HEK293 (cell line): ENCODE measurements around the gene ERBB2.

Source experiments
- CTCF ChIA-PET: fragments of 350-600 bp; formaldehyde crosslinking; extraction: SDS; loops from one replicate; lab custom pipeline; 2021; ENCODE audit warnings: antibody characterized with exemption; lab: Yijun Ruan, JAX
- POLR2A ChIA-PET: fragments of 300-600 bp; formaldehyde crosslinking; extraction: SDS; loops from one replicate; lab custom pipeline; 2020; ENCODE audit warnings: antibody characterized with exemption, inconsistent platforms; lab: Yijun Ruan, JAX
- H3K27ac ChIP-seq: fragments of 200-500 bp; sonication (Bioruptor generic); 2 replicates; pipeline ENCODE4 v1.5.1; 2014; ENCODE audit warnings: low read depth, low read length, control low read depth, inconsistent platforms; ENCODE audit errors: extremely low read depth
- H3K36me3 ChIP-seq, 2 experiments: fragments of 200-500 bp in 1 of 2; sonication (Bioruptor generic) in 1 of 2; 1 replicate in 1 of 2; 2 replicates in 1 of 2; pipeline ENCODE4 v1.5.1; 2014 to 2017; ENCODE audit warnings: inconsistent platforms in 2 of 2, low read length in 2 of 2; ENCODE audit not compliant: control insufficient read depth in 2 of 2, insufficient read depth in 1 of 2
- H3K4me1 ChIP-seq: fragments of 200-500 bp; sonication (Bioruptor generic); 2 replicates; pipeline ENCODE4 v1.5.1; 2014; ENCODE audit warnings: mild to moderate bottlenecking, low read length, inconsistent platforms; ENCODE audit not compliant: control insufficient read depth, insufficient read depth
- H3K4me3 ChIP-seq: 2 replicates; pipeline ENCODE4 v1.5.1; 2011; ENCODE audit warnings: low read depth, mild to moderate bottlenecking, control low read depth, low read length, moderate library complexity
- H3K9me3 ChIP-seq: fragments of 200-500 bp; sonication (Bioruptor generic); 2 replicates; pipeline ENCODE4 v1.5.1; 2014; ENCODE audit warnings: low read depth, low read length, inconsistent platforms; ENCODE audit not compliant: control insufficient read depth, insufficient read depth
- BCL11A ChIP-seq: fragments of 450-650 bp; formaldehyde crosslinking; IDR thresholded peaks from 2 replicates; pipeline ENCODE4 v1.5.1; 2016; ENCODE audit warnings: low read depth, missing biosample characterization, missing genetic modification characterization
- BCL11B ChIP-seq: fragments of 450-650 bp; formaldehyde crosslinking; IDR thresholded peaks from 2 replicates; pipeline ENCODE4 v1.5.1; 2016; ENCODE audit warnings: low read depth, missing biosample characterization, missing genetic modification characterization
- GLI4 ChIP-seq: fragments of 450-650 bp; formaldehyde crosslinking; IDR thresholded peaks from 2 replicates; pipeline ENCODE4 v1.5.1; 2016; ENCODE audit warnings: missing biosample characterization, missing genetic modification characterization
- GLIS1 ChIP-seq: fragments of 450-650 bp; formaldehyde crosslinking; IDR thresholded peaks from 2 replicates; pipeline ENCODE4 v1.5.1; 2016; ENCODE audit warnings: missing biosample characterization, missing genetic modification characterization
- GLIS2 ChIP-seq: fragments of 450-650 bp; formaldehyde crosslinking; IDR thresholded peaks from 2 replicates; pipeline ENCODE4 v1.5.1; 2016; ENCODE audit warnings: missing biosample characterization, missing genetic modification characterization
- HIC1 ChIP-seq: fragments of 450-650 bp; formaldehyde crosslinking; IDR thresholded peaks from 2 replicates; pipeline ENCODE4 v1.5.1; 2016; ENCODE audit warnings: missing biosample characterization, missing genetic modification characterization
- HOXA7 ChIP-seq: sonication (generic); formaldehyde crosslinking; IDR thresholded peaks from 2 replicates; pipeline ENCODE4 v1.8.1; 2022; ENCODE audit warnings: missing genetic modification reagents, borderline replicate concordance
- IKZF3 ChIP-seq: fragments of 450-650 bp; IDR thresholded peaks from 2 replicates; pipeline ENCODE4 v1.5.0; 2018; ENCODE audit warnings: missing biosample characterization, mild to moderate bottlenecking, missing genetic modification characterization, moderate library complexity
- OVOL3 ChIP-seq: fragments of 450-650 bp; formaldehyde crosslinking; IDR thresholded peaks from 2 replicates; pipeline ENCODE4 v1.5.1; 2016; ENCODE audit warnings: missing biosample characterization, missing genetic modification characterization
- SP7 ChIP-seq: fragments of 450-650 bp; formaldehyde crosslinking; IDR thresholded peaks from 2 replicates; pipeline ENCODE4 v1.5.1; 2016; ENCODE audit warnings: missing biosample characterization, missing genetic modification characterization
- TCF7L2 ChIP-seq: IDR thresholded peaks from 2 replicates; pipeline ENCODE4 v1.6.1; 2011; ENCODE audit warnings: low read depth, mild to moderate bottlenecking, inconsistent platforms, low read length, moderate library complexity, borderline replicate concordance
- ZBTB44 ChIP-seq: fragments of 450-650 bp; IDR thresholded peaks from 2 replicates; pipeline ENCODE4 v1.5.1; 2018; ENCODE audit warnings: missing biosample characterization, mild to moderate bottlenecking, missing genetic modification characterization
- ZBTB8A ChIP-seq: fragments of 450-650 bp; formaldehyde crosslinking; IDR thresholded peaks from 2 replicates; pipeline ENCODE4 v1.5.1; 2016; ENCODE audit warnings: missing biosample characterization, missing genetic modification characterization
- ZFP69B ChIP-seq: fragments of 450-650 bp; formaldehyde crosslinking; IDR thresholded peaks from 2 replicates; pipeline ENCODE4 v1.5.1; 2016; ENCODE audit warnings: missing biosample characterization, missing genetic modification characterization
- ZIC2 ChIP-seq: fragments of 450-650 bp; formaldehyde crosslinking; IDR thresholded peaks from 2 replicates; pipeline ENCODE4 v1.5.1; 2016; ENCODE audit warnings: missing biosample characterization, missing genetic modification characterization
- ZNF335 ChIP-seq: fragments of 450-650 bp; formaldehyde crosslinking; conservative IDR thresholded peaks from 2 replicates; pipeline ENCODE4 v1.5.1; 2016; ENCODE audit warnings: missing biosample characterization, missing genetic modification characterization
- ZNF391 ChIP-seq: fragments of 450-650 bp; formaldehyde crosslinking; IDR thresholded peaks from 2 replicates; pipeline ENCODE4 v1.5.1; 2016; ENCODE audit warnings: low read depth, missing biosample characterization, missing genetic modification characterization, borderline replicate concordance
- ZNF423 ChIP-seq: fragments of 450-650 bp; formaldehyde crosslinking; IDR thresholded peaks from 2 replicates; pipeline ENCODE4 v1.5.1; 2016; ENCODE audit warnings: missing biosample characterization, missing genetic modification characterization
- ZNF514 ChIP-seq: fragments of 450-650 bp; formaldehyde crosslinking; IDR thresholded peaks from 2 replicates; pipeline ENCODE4 v1.5.1; 2016; ENCODE audit warnings: missing biosample characterization, missing genetic modification characterization
- ZNF792 ChIP-seq: fragments of 450-650 bp; formaldehyde crosslinking; IDR thresholded peaks from 2 replicates; pipeline ENCODE4 v1.5.1; 2016; ENCODE audit warnings: missing biosample characterization, missing genetic modification characterization
- ZNF837 ChIP-seq: fragments of 450-650 bp; formaldehyde crosslinking; IDR thresholded peaks from 2 replicates; pipeline ENCODE4 v1.5.1; 2016; ENCODE audit warnings: missing biosample characterization, missing genetic modification characterization
- TF ChIP-seq, protein P1 (sequence below): fragments of 450-650 bp; formaldehyde crosslinking; IDR thresholded peaks from 2 replicates; pipeline ENCODE4 v1.5.1; 2016; ENCODE audit warnings: missing biosample characterization, missing genetic modification characterization
- TF ChIP-seq, protein P2 (sequence below): fragments of 450-650 bp; formaldehyde crosslinking; IDR thresholded peaks from 2 replicates; pipeline ENCODE4 v1.5.1; 2016; ENCODE audit warnings: missing biosample characterization, missing genetic modification characterization

The ERBB2 gene

DNA sequence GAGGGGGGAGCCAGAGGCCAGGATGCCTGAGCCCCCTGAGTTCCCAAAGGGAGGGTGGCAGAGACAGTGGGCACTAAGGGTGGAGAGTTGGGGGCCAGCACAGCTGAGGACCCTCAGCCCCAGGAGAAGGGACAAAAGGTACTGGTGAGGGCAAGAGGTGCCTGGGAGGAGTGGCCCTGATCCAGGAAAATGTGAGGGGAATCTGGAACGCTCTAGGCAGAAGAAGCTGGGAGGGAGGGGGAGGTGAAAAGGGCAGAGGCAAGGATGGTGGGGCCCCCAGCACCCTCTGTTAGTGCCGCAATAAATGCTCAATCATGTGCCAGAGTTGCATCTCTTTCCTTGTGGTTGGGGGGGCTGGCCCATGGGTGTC lies 33.6 kb upstream of the ERBB2 start:
- TF ChIP-seq ZFP69B (tag by site-specific recombination) (peak; percentile 56; the same call in 1 of the 2 replicates), GLI4 (tag by site-specific recombination) (no peak), ZNF391 (tag by site-specific recombination) (no peak), ZNF335 (peak; percentile 32; the same call in 1 of the 2 replicates), TCF7L2 (no peak), ZBTB8A (tag by site-specific recombination) (0 out of 2 replicates have a peak, but pooled peaks have one; percentile 33), ZNF514 (no peak), BCL11A (tag by site-specific recombination) (0 out of 2 replicates have a peak, but pooled peaks have one; percentile 10), ZBTB44 (tag by site-specific recombination) (0 out of 2 replicates have a peak, but pooled peaks have one; percentile 34), OVOL3 (tag by site-specific recombination) (no peak)
- Histone ChIP-seq H3K4me3 (no peak overlapping the region), H3K4me1 (peaks cover 9% of the 10 kb centered on the region), H3K27ac (no peak overlapping the region), H3K9me3 (no peaks in the 10 kb centered on the region), H3K36me3 (peaks cover 0 to 18% of the 10 kb centered on the region in 2 experiments; a peak in 1 of 3 replicates)
- POLR2A ChIA-PET, result interaction anchor here (0.6 to 1.4 kb wide), 5 partner anchors 10 to 98 kb away, joined by 3 to 5 read pairs (median 3); partner anchors contain the start of gene ERBB2
- CTCF ChIA-PET, result interaction anchor here (0.6 to 11.6 kb wide), 9 partner anchors 15 to 139 kb away, joined by 3 to 168 read pairs (median 3); partner anchors contain the start of gene PPP1R1B

- POLR2A ChIA-PET, result interaction anchor here (0.6 to 1.4 kb wide), 6 partner anchors 9 to 63 kb away, joined by 3 to 5 read pairs (median 4); partner anchors contain the start of gene ERBB2
- CTCF ChIA-PET, result interaction anchor here (0.6 to 11.6 kb wide), 10 partner anchors 15 to 139 kb away, joined by 3 to 168 read pairs (median 3); partner anchors contain the start of gene PPP1R1B
- Histone ChIP-seq H3K4me1 (peaks cover 9% of the 10 kb centered on the region), H3K4me3 (no peak overlapping the region), H3K9me3 (no peaks in the 10 kb centered on the region), H3K27ac (no peak overlapping the region), H3K36me3 (peaks cover 0 to 13% of the 10 kb centered on the region in 2 experiments; a peak in 1 of 3 replicates)
- TF ChIP-seq SP7 (tag by site-specific recombination), result peak; percentile 29; the same call in 1 of the 2 replicates
- 0 out of 2 replicates have a peak, but pooled peaks have one; percentile 38 for TF ChIP-seq ZNF423 (tag by site-specific recombination)
- no peak for TF ChIP-seq ZNF792 (tag by site-specific recombination)
- TF ChIP-seq BCL11A (tag by site-specific recombination), result 0 out of 2 replicates have a peak, but pooled peaks have one; percentile 70
- peak; percentile 88 for TF ChIP-seq GLIS2 (tag by site-specific recombination)
- peak; percentile 99 for TF ChIP-seq GLIS1 (tag by site-specific recombination)
- TF ChIP-seq IKZF3, result peak; percentile 83
- TF ChIP-seq HIC1 (tag by site-specific recombination), result 0 out of 2 replicates have a peak, but pooled peaks have one; percentile 7
- TF ChIP-seq ZFP69B (tag by site-specific recombination), result 0 out of 2 replicates have a peak, but pooled peaks have one; percentile 11
- TF ChIP-seq, protein P1, sequence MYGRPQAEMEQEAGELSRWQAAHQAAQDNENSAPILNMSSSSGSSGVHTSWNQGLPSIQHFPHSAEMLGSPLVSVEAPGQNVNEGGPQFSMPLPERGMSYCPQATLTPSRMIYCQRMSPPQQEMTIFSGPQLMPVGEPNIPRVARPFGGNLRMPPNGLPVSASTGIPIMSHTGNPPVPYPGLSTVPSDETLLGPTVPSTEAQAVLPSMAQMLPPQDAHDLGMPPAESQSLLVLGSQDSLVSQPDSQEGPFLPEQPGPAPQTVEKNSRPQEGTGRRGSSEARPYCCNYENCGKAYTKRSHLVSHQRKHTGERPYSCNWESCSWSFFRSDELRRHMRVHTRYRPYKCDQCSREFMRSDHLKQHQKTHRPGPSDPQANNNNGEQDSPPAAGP (tag by site-specific recombination), result peak; percentile 57
- no peak for TF ChIP-seq ZNF837 (tag by site-specific recombination)
- peak; percentile 97 for TF ChIP-seq ZIC2 (tag by site-specific recombination)
- peak; percentile 31; the same call in 1 of the 2 replicates for TF ChIP-seq BCL11B (tag by site-specific recombination)
- no peak for TF ChIP-seq OVOL3 (tag by site-specific recombination)
- no peak for TF ChIP-seq HOXA7 (CRISPR knock-in tag)
- TF ChIP-seq, protein P2, sequence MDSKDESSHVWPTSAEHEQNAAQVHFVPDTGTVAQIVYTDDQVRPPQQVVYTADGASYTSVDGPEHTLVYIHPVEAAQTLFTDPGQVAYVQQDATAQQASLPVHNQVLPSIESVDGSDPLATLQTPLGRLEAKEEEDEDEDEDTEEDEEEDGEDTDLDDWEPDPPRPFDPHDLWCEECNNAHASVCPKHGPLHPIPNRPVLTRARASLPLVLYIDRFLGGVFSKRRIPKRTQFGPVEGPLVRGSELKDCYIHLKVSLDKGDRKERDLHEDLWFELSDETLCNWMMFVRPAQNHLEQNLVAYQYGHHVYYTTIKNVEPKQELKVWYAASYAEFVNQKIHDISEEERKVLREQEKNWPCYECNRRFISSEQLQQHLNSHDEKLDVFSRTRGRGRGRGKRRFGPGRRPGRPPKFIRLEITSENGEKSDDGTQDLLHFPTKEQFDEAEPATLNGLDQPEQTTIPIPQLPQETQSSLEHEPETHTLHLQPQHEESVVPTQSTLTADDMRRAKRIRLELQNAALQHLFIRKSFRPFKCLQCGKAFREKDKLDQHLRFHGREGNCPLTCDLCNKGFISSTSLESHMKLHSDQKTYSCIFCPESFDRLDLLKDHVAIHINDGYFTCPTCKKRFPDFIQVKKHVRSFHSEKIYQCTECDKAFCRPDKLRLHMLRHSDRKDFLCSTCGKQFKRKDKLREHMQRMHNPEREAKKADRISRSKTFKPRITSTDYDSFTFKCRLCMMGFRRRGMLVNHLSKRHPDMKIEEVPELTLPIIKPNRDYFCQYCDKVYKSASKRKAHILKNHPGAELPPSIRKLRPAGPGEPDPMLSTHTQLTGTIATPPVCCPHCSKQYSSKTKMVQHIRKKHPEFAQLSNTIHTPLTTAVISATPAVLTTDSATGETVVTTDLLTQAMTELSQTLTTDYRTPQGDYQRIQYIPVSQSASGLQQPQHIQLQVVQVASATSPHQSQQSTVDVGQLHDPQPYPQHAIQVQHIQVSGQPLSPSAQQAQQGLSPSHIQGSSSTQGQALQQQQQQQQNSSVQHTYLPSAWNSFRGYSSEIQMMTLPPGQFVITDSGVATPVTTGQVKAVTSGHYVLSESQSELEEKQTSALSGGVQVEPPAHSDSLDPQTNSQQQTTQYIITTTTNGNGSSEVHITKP (tag by site-specific recombination), result no peak
These were observed 33.1 kb upstream of the ERBB2 start for GRCh38 chr17:39666601-39667261.
